ENCODE measurements around the gene SLIT3. TPM values are rescaled to one million over a fixed set of nuclear protein-coding genes. Genes with fewer than 3 reads are reported as not detected.

SLIT3 gene
- total RNA-seq, 4 donors from 2014 or later = 0.72 to 37.4 (median 5.3) TPM

GRCh38 chr5:169202969-169203368 is 98.0 kb downstream of the SLIT3 start:
- H3K4me3 ChIP-seq = no peak overlapping the region
- intact Hi-C loops (cut with DNase I) = no loop called here
- no peak for DNase-seq
- H3K36me3 ChIP-seq = no peaks in the 10 kb centered on the region
- 62 to 77% methylated on average over 2 to 3 of the region's 3 CpGs for WGBS, 2 donors
- H3K9me3 ChIP-seq = peaks cover 0 to 7% (median 3%) of the 10 kb centered on the region in 3 donors
- no peaks in the 10 kb centered on the region for H3K27me3 ChIP-seq
- no peak for TF ChIP-seq CTCF (IDR thresholded peaks at IDR 0.05)
- TF ChIP-seq POLR2A (IDR thresholded peaks at IDR 0.05) = no peak
- no peaks in the 10 kb centered on the region for H3K4me1 ChIP-seq
- no peak overlapping the region for H3K27ac ChIP-seq

- no peak for DNase-seq
- no peaks in the 10 kb centered on the region for H3K36me3 ChIP-seq
- H3K4me3 ChIP-seq = no peak overlapping the region
- intact Hi-C loops (cut with DNase I) = no loop called here
- H3K4me1 ChIP-seq = no peaks in the 10 kb centered on the region
- no peak overlapping the region for H3K27ac ChIP-seq
- no peaks in the 10 kb centered on the region for H3K27me3 ChIP-seq
- TF ChIP-seq POLR2A (IDR thresholded peaks at IDR 0.05) (no peak), CTCF (IDR thresholded peaks at IDR 0.05) (no peak)
- peaks cover 0 to 7% (median 3%) of the 10 kb centered on the region in 3 donors for H3K9me3 ChIP-seq
These were observed 99.3 kb downstream of the SLIT3 start for GRCh38 chr5:169201597-169201996.

GRCh38 chr5:169200125-169200778 is 100.7 kb downstream of the SLIT3 start:
- TF ChIP-seq POLR2A (IDR thresholded peaks at IDR 0.05) = no peak
- Histone ChIP-seq H3K27me3 (no peaks in the 10 kb centered on the region), H3K4me1 (no peaks in the 10 kb centered on the region), H3K36me3 (no peaks in the 10 kb centered on the region), H3K4me3 (no peak overlapping the region), H3K9me3 (peaks cover 0 to 7% (median 3%) of the 10 kb centered on the region in 3 donors), H3K27ac (no peak overlapping the region)
- WGBS, 2 donors = 71 to 72% methylated on average over 4 to 6 of the region's 6 CpGs
- no peak for DNase-seq
- intact Hi-C loops (cut with DNase I) = no loop called here

GRCh38 chr5:169197343-169197742 is 103.6 kb downstream of the SLIT3 start:
- no peaks in the 10 kb centered on the region for H3K27me3 ChIP-seq
- DNase-seq = no peak
- intact Hi-C loops (cut with DNase I) = no loop called here
- 31 to 45% methylated on average over 1 of the region's 1 CpG for WGBS, 2 donors
- TF ChIP-seq POLR2A (IDR thresholded peaks at IDR 0.05) (no peak), CTCF (IDR thresholded peaks at IDR 0.05) (peak in 4 of 6 experiments; percentile 11 to 57 (median 30))
- no peak overlapping the region for H3K4me3 ChIP-seq
- H3K9me3 ChIP-seq = peaks cover 0 to 7% (median 3%) of the 10 kb centered on the region in 3 donors
- no peaks in the 10 kb centered on the region for H3K36me3 ChIP-seq
- no peak overlapping the region for H3K27ac ChIP-seq
- H3K4me1 ChIP-seq = no peaks in the 10 kb centered on the region

- no peaks in the 10 kb centered on the region for H3K4me1 ChIP-seq
- H3K27ac ChIP-seq = no peak overlapping the region
- no peaks in the 10 kb centered on the region for H3K36me3 ChIP-seq
- intact Hi-C loops (cut with DNase I) = no loop called here
- H3K9me3 ChIP-seq = no peaks in the 10 kb centered on the region
- no peaks in the 10 kb centered on the region for H3K27me3 ChIP-seq
- 81 to 83% methylated on average over 6 of the region's 6 CpGs for WGBS, 2 donors
- no peak overlapping the region for H3K4me3 ChIP-seq
- DNase-seq = no peak
- TF ChIP-seq CTCF (IDR thresholded peaks at IDR 0.05) (no peak), POLR2A (IDR thresholded peaks at IDR 0.05) (no peak)
These were observed 104.9 kb downstream of the SLIT3 start for GRCh38 chr5:169196059-169196458.

GRCh38 chr5:169195601-169196000 is 105.3 kb downstream of the SLIT3 start:
- intact Hi-C loops (cut with DNase I) = no loop called here
- no peaks in the 10 kb centered on the region for H3K4me1 ChIP-seq
- WGBS, 2 donors = 69 to 87% methylated on average over 8 of the region's 8 CpGs
- no peaks in the 10 kb centered on the region for H3K27me3 ChIP-seq
- DNase-seq = no peak
- TF ChIP-seq CTCF (IDR thresholded peaks at IDR 0.05) (no peak), POLR2A (IDR thresholded peaks at IDR 0.05) (no peak)
- no peaks in the 10 kb centered on the region for H3K36me3 ChIP-seq
- H3K27ac ChIP-seq = no peak overlapping the region
- H3K4me3 ChIP-seq = no peak overlapping the region
- H3K9me3 ChIP-seq = no peaks in the 10 kb centered on the region
